GM12865 (cell line): ENCODE measurements around the gene GPR37L1.

ENCODE experiments used
- DNase-seq: peaks from one replicate; pipeline ENCODE4 v3.0.0; 2010; ENCODE audit warnings: low read depth
- H3K4me3 ChIP-seq: 2 replicates; pipeline ENCODE4 v1.5.1; 2011; ENCODE audit warnings: mild to moderate bottlenecking, low read depth, low read length, control low read depth
- TF ChIP-seq, protein P1 (sequence below): IDR thresholded peaks from 2 replicates; pipeline ENCODE4 v1.5.1; 2011; ENCODE audit warnings: low read length, control low read depth, low read depth, inconsistent platforms; ENCODE audit not compliant: insufficient read depth; ENCODE audit errors: missing control alignments

The GPR37L1 gene

DNA sequence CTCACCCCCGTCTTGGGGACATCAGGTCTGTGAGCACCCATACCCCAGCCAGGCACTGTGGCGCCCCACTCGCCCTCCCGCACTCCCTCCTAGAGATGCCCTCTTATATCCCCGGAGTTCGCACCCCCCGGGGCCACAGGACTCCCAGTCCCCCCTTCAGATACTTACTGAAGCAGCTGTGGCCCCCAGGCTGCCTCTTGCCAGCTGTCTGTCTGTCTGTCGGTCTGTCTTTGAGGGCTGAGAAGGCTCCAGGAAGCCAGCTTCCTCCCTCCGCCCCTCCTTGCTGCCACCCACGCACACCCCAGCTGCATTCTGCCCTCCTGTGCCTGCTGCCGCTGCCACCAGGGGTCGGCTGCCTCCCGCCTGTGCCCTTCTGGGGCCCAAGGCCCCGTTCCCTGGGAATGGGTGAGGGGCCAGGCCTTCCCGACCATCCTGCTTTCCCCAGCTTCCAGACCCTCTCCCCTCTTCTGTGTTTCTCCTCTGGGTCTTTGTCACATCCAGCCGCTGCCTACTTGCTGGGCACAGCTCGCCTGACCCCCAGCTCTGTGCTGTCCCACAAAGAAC is 37.7 kb downstream of the GPR37L1 start, which contains the start of gene PTPN7:
Gene PTPN7, minus strand, starts transcription at position 226 of the 564 bp plus-strand sequence. CDS start 1,200 bp downstream, outside the sequence.
- peak; percentile 87 for DNase-seq
- peak within 1 kb of the TSS; percentile 82 for H3K4me3 ChIP-seq
- TF ChIP-seq, protein P1, sequence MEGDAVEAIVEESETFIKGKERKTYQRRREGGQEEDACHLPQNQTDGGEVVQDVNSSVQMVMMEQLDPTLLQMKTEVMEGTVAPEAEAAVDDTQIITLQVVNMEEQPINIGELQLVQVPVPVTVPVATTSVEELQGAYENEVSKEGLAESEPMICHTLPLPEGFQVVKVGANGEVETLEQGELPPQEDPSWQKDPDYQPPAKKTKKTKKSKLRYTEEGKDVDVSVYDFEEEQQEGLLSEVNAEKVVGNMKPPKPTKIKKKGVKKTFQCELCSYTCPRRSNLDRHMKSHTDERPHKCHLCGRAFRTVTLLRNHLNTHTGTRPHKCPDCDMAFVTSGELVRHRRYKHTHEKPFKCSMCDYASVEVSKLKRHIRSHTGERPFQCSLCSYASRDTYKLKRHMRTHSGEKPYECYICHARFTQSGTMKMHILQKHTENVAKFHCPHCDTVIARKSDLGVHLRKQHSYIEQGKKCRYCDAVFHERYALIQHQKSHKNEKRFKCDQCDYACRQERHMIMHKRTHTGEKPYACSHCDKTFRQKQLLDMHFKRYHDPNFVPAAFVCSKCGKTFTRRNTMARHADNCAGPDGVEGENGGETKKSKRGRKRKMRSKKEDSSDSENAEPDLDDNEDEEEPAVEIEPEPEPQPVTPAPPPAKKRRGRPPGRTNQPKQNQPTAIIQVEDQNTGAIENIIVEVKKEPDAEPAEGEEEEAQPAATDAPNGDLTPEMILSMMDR = peak; percentile 52

DNA sequence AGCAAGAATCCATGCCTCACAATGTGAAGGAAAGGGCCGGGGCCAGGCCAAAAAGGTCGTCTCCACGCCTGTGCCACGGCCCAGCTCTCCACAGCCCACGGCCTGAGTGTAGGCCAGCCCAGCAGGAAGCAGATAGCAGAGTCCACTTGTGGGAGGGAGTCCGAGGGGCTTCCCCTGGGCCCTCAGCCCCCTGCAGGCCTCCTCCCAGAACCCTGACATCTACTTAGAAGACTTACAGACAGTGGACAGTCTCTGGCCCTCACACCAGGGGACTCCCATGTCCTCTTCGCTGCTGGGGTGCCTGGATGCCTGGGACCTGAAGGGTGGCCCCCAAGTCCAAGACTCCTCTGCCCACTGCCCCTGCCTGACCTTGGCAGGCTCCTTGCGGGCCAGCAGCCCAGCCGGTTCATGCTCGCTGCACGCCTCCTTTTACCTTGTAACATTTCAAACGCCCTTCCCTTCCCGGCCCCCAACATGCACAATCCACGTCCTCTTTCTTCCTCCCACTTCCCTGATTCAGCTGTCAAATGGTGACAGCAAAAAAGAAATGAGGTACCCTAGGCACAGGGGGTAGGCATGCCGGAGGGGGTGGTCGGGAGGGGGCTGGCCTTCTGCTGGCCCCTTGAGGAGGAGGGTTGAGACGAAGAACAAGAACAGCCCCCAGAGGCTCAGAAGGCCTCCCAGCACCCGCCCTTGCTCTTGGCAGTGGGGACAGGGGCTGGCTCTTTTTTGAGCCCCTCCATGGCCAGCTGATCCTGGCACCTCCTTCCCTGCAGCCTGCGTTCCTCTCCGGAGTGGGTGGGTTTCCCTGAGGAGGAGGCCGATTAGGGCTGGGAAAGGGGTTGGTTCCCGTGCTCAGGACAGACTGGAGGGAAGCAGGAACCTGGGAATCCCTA is 38.7 kb downstream of the GPR37L1 start:
- TF ChIP-seq, protein P1 = no peak
- H3K4me3 ChIP-seq = peak overlapping the region; percentile 82
- DNase-seq = no peak

DNA sequence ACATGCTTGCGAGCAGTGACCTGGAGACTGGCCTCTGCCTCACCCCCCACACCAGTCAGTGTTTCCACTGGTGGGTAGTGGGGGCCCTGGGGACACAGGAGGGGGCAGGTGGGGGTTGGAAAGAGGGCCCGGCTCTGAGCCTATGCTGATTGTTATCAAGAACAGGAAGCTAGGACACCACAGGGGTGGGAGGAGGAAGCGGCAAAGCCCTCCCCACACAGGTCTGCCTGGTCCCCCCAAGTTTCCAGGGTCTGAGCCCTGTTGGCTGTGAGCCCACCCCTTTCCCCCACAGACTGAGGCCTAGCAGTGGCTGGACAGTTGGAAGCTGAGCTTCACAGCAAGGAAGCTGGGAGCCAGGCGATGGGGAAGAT is 39.3 kb downstream of the GPR37L1 start:
- peak overlapping the region; percentile 10; the same call in 1 of the 2 replicates for H3K4me3 ChIP-seq
- peak; percentile 69 for DNase-seq

DNA sequence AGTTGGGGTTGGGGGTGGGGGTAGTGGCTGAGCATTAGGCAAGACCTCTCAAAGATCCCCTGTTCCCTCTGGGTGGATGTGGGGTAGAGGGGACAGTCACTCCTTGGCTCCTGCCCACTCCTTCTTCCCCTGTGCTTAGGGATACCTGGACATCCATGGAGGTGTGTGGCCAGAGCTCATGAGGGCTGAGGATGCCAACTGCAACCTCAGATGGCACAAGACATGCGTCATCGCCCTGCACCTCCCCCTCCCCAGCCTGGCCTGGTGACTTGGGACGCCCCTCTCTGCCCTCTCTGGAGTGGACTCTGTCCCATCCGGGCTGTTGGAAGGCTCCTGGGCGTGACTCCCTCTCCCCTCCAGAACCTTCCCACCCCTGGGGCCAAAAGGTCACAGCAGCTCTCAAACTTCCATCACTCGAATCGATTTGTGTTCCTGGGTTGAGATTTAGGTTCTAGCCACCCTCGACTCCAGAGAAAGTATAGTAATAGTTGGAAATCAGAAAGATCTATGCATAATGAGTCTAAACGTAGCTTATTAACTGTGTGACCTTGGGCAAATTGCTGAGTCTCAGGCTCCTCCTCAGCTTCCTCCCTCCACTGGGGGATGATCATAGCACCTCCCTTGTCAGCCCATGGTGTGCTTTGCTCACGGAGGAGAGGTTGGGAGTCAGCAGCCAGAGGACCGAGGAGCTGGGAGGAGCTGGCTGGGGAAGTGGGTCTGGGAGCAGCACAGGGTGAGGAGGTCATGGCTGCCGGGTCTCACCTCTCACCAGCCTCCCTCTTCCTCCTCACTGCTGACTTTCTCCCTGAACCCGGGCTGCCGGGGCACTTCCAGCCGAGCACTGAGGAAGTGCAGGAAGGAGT is 39.9 kb downstream of the GPR37L1 start:
- no peak overlapping the region for H3K4me3 ChIP-seq
- TF ChIP-seq, protein P1 = no peak
- DNase-seq = no peak

More for the DNA sequence above, 39.3 kb downstream of the GPR37L1 start:
- TF ChIP-seq, protein P1 = no peak

DNA sequence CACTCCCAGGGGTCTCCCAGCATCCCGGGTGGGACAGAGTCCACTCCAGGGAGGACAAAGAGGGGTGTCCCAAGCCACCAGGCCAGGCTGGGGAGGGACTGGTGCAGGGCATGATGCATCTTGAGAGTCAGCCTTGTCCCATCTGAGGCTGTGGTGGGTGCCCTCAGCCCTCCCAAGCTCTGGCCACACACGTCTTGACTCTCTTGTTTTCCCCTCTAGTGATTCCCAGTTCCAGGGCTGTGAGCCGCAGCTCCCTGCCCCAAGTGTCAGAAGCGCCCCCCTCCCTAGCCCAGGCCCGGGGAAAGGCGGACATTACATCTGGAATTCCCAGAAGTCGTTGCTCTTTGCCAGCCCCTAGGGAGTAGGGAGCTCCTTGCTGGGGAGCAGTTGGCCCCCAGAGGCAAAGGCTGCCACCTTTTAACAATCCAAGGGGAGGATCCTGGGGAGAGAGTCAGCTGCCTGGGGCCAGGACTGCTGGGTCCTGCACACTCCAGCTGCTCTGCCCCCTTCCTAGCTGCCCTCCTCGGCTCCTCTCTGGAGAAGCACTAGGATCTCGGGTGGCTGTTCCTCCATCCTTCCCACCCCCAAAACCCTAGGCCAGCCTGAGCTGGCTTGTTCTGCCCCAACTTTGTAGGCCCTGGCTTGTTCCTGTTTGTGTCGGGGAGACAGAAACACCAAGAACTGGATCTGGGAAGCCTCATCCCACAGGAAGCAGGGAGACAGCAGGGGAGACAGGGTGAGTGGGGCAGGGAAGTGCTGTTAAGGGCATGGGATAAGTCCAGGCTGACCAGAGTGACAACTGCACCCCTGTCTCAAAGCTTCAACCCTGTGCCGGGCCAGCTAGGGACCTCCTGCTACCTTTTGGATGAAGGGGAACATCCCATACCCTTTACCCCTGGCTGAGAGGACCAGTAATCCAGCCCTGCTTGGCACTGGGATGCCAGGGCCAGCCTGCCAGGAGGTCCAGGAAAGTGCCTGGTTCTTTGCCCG is 40.9 kb downstream of the GPR37L1 start:
- TF ChIP-seq, protein P1 = no peak
- no peak for DNase-seq
- no peak overlapping the region for H3K4me3 ChIP-seq
